H1 (cell line): ENCODE results near the gene SEPTIN7. TPM values are rescaled to one million over a fixed set of nuclear protein-coding genes. Genes with fewer than 3 reads are reported as not detected.

Experiments used
- CBX8 ChIP-seq: fragments of 300-800, 300-1000 bp; sonication (generic); IDR thresholded peaks from 2 replicates; pipeline ENCODE4 v1.7.1; 2016; ENCODE audit warnings: low read depth, low read length, borderline replicate concordance
- CHD2 ChIP-seq: IDR thresholded peaks from 2 replicates; pipeline ENCODE4 v1.6.1; 2012; ENCODE audit warnings: low read length, improper control_type of control experiment
- CREB1 ChIP-seq: IDR thresholded peaks from 2 replicates; pipeline ENCODE4 v1.6.1; 2012; ENCODE audit warnings: inconsistent platforms
- TAF1 ChIP-seq: IDR thresholded peaks from 2 replicates; pipeline ENCODE4 v1.6.1; 2011; ENCODE audit warnings: mild to moderate bottlenecking, low read depth, low read length
- TBP ChIP-seq: IDR thresholded peaks from 2 replicates; pipeline ENCODE4 v1.6.1; 2011; ENCODE audit warnings: low read depth, low read length, improper control_type of control experiment
- TEAD4 ChIP-seq: IDR thresholded peaks from 2 replicates; pipeline ENCODE4 v1.6.1; 2012; ENCODE audit warnings: low read depth, low read length, inconsistent platforms, mixed read lengths
- polyA plus RNA-seq, 7 experiments: library from polyadenylated mRNA; depleted of rRNA in 3 of 7; stranded (reverse) in 5 of 7; unstranded in 2 of 7; fragments of >200 nt in 5 of 7; fragments of 200-250 nt in 2 of 7; gene quantifications; 1 replicate in 5 of 7; 2 replicates in 1 of 7; 4 replicates in 1 of 7; pipeline versions ENCODE4 v1.2.1 to v1.2.3, GENCODE V29; 2011 to 2013; ENCODE audit warnings: missing spikeins in 2 of 7, mixed read lengths in 2 of 7
- total RNA-seq: library from RNA; stranded (reverse); fragmentation: NEBNext Ultra II Directional; extraction: Animal tissue kit (Norgen Biotek cat#: 25700); gene quantifications from 2 replicates; pipeline ENCODE4 v1.2.1, GENCODE V29; 2021
- TF ChIP-seq, protein P1 (sequence below): fragments of 300-600 bp; sonication (generic); IDR thresholded peaks from 2 replicates; pipeline ENCODE4 v1.7.1; 2012; ENCODE audit warnings: low read length, moderate library complexity, mild to moderate bottlenecking, inconsistent platforms; ENCODE audit not compliant: insufficient replicate concordance
- TF ChIP-seq, protein P2 (sequence below), 3 experiments: IDR thresholded peaks; 1 replicate in 2 of 3; 2 replicates in 1 of 3; pipeline versions ENCODE4 v1.5.1 to v1.6.1; 2011; ENCODE audit warnings: low read length in 3 of 3, mild to moderate bottlenecking in 3 of 3, inconsistent platforms in 2 of 3, low read depth in 1 of 3, moderate library complexity in 1 of 3; ENCODE audit not compliant: insufficient read depth in 1 of 3; ENCODE audit errors: control extremely low read depth in 1 of 3

SEPTIN7 gene
- total and polyA plus RNA-seq, 2 of the 8 experiments (the other 6 are each of a cell fraction or from before 2014, with no cell fraction given): 85.3 to 183 TPM

DNA sequence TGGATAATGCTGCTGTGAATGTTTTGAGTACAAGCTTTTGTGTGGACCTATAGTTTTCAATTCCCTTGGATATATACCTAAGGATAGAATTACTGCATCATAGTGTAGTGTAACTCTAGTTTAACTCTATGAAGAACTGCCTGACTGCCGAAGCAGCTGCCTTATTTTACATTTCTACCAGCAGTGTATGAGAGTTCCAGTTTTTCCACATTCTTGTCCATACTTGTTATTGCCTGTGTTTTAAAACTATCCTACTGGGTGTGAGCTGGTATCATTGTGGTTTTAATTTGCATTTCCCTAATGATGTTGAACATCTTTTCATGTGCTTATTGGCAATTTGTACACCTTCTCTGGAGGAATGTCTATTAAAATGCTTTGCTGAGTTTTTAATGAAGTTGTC, 15.7 kb downstream of the SEPTIN7 start (continued):
- TF ChIP-seq, protein P1, sequence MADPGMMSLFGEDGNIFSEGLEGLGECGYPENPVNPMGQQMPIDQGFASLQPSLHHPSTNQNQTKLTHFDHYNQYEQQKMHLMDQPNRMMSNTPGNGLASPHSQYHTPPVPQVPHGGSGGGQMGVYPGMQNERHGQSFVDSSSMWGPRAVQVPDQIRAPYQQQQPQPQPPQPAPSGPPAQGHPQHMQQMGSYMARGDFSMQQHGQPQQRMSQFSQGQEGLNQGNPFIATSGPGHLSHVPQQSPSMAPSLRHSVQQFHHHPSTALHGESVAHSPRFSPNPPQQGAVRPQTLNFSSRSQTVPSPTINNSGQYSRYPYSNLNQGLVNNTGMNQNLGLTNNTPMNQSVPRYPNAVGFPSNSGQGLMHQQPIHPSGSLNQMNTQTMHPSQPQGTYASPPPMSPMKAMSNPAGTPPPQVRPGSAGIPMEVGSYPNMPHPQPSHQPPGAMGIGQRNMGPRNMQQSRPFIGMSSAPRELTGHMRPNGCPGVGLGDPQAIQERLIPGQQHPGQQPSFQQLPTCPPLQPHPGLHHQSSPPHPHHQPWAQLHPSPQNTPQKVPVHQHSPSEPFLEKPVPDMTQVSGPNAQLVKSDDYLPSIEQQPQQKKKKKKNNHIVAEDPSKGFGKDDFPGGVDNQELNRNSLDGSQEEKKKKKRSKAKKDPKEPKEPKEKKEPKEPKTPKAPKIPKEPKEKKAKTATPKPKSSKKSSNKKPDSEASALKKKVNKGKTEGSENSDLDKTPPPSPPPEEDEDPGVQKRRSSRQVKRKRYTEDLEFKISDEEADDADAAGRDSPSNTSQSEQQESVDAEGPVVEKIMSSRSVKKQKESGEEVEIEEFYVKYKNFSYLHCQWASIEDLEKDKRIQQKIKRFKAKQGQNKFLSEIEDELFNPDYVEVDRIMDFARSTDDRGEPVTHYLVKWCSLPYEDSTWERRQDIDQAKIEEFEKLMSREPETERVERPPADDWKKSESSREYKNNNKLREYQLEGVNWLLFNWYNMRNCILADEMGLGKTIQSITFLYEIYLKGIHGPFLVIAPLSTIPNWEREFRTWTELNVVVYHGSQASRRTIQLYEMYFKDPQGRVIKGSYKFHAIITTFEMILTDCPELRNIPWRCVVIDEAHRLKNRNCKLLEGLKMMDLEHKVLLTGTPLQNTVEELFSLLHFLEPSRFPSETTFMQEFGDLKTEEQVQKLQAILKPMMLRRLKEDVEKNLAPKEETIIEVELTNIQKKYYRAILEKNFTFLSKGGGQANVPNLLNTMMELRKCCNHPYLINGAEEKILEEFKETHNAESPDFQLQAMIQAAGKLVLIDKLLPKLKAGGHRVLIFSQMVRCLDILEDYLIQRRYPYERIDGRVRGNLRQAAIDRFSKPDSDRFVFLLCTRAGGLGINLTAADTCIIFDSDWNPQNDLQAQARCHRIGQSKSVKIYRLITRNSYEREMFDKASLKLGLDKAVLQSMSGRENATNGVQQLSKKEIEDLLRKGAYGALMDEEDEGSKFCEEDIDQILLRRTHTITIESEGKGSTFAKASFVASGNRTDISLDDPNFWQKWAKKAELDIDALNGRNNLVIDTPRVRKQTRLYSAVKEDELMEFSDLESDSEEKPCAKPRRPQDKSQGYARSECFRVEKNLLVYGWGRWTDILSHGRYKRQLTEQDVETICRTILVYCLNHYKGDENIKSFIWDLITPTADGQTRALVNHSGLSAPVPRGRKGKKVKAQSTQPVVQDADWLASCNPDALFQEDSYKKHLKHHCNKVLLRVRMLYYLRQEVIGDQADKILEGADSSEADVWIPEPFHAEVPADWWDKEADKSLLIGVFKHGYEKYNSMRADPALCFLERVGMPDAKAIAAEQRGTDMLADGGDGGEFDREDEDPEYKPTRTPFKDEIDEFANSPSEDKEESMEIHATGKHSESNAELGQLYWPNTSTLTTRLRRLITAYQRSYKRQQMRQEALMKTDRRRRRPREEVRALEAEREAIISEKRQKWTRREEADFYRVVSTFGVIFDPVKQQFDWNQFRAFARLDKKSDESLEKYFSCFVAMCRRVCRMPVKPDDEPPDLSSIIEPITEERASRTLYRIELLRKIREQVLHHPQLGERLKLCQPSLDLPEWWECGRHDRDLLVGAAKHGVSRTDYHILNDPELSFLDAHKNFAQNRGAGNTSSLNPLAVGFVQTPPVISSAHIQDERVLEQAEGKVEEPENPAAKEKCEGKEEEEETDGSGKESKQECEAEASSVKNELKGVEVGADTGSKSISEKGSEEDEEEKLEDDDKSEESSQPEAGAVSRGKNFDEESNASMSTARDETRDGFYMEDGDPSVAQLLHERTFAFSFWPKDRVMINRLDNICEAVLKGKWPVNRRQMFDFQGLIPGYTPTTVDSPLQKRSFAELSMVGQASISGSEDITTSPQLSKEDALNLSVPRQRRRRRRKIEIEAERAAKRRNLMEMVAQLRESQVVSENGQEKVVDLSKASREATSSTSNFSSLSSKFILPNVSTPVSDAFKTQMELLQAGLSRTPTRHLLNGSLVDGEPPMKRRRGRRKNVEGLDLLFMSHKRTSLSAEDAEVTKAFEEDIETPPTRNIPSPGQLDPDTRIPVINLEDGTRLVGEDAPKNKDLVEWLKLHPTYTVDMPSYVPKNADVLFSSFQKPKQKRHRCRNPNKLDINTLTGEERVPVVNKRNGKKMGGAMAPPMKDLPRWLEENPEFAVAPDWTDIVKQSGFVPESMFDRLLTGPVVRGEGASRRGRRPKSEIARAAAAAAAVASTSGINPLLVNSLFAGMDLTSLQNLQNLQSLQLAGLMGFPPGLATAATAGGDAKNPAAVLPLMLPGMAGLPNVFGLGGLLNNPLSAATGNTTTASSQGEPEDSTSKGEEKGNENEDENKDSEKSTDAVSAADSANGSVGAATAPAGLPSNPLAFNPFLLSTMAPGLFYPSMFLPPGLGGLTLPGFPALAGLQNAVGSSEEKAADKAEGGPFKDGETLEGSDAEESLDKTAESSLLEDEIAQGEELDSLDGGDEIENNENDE: no peak
- TF ChIP-seq TEAD4 (no peak), TAF1 (no peak), CHD2 (no peak), CREB1 (no peak), TBP (no peak), CBX8 (no peak)
- TF ChIP-seq, protein P2, sequence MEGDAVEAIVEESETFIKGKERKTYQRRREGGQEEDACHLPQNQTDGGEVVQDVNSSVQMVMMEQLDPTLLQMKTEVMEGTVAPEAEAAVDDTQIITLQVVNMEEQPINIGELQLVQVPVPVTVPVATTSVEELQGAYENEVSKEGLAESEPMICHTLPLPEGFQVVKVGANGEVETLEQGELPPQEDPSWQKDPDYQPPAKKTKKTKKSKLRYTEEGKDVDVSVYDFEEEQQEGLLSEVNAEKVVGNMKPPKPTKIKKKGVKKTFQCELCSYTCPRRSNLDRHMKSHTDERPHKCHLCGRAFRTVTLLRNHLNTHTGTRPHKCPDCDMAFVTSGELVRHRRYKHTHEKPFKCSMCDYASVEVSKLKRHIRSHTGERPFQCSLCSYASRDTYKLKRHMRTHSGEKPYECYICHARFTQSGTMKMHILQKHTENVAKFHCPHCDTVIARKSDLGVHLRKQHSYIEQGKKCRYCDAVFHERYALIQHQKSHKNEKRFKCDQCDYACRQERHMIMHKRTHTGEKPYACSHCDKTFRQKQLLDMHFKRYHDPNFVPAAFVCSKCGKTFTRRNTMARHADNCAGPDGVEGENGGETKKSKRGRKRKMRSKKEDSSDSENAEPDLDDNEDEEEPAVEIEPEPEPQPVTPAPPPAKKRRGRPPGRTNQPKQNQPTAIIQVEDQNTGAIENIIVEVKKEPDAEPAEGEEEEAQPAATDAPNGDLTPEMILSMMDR (IDR thresholded peaks at IDR 0.05; ENCODE audit: control extremely low read depth in 1 of 3, insufficient read depth in 1 of 3, low read depth in 1 of 3, low read length in 3 of 3): no peak
